ENCODE results near the gene OR4D11.

Gene OR4D11

GRCh38 chr11:59550368-59550841 lies 47.0 kb downstream of the OR4D11 start:
- peak; percentile 52 to 88 (median 79) for DNase-seq

GRCh38 chr11:59550842-59551658 lies 47.7 kb downstream of the OR4D11 start:
- DNase-seq: peak; percentile 32 to 83 (median 70)

- DNase-seq: peak in 1 of 5 experiments; percentile 22
Measured at GRCh38 chr11:59551659-59552521, 48.5 kb downstream of the OR4D11 start.

- DNase-seq: no peak
Measured at GRCh38 chr11:59552844-59553243, 49.5 kb downstream of the OR4D11 start.

- no peak for DNase-seq
Measured at GRCh38 chr11:59553323-59553722, 49.9 kb downstream of the OR4D11 start.

All from T-helper 2 cell (primary cell).